A549 (cell line): ENCODE measurements around the gene BBLN.

Experiments used
- RFX5 ChIP-seq: fragments of 450-650 bp; IDR thresholded peaks from 2 replicates; pipeline ENCODE4 v1.7.1; 2014; ENCODE audit warnings: antibody characterized with exemption, mild to moderate bottlenecking, moderate library complexity
- TF ChIP-seq, protein P1 (sequence below): fragments of >200 bp; sonication (Bioruptor Twin); formaldehyde crosslinking; IDR thresholded peaks from 3 replicates; pipeline ENCODE4 v1.5.1; 2016
- TF ChIP-seq, protein P2 (sequence below): IDR thresholded peaks from 2 replicates; pipeline ENCODE4 v1.6.1; 2012

- TF ChIP-seq, protein P1, sequence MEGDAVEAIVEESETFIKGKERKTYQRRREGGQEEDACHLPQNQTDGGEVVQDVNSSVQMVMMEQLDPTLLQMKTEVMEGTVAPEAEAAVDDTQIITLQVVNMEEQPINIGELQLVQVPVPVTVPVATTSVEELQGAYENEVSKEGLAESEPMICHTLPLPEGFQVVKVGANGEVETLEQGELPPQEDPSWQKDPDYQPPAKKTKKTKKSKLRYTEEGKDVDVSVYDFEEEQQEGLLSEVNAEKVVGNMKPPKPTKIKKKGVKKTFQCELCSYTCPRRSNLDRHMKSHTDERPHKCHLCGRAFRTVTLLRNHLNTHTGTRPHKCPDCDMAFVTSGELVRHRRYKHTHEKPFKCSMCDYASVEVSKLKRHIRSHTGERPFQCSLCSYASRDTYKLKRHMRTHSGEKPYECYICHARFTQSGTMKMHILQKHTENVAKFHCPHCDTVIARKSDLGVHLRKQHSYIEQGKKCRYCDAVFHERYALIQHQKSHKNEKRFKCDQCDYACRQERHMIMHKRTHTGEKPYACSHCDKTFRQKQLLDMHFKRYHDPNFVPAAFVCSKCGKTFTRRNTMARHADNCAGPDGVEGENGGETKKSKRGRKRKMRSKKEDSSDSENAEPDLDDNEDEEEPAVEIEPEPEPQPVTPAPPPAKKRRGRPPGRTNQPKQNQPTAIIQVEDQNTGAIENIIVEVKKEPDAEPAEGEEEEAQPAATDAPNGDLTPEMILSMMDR: no peak
- TF ChIP-seq, protein P2, sequence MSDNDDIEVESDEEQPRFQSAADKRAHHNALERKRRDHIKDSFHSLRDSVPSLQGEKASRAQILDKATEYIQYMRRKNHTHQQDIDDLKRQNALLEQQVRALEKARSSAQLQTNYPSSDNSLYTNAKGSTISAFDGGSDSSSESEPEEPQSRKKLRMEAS: no peak; the same call in 1 of the 2 replicates
- no peak for TF ChIP-seq RFX5
Observed at GRCh38 chr9:128160603-128160987, 530 bp downstream of the BBLN start.
